Endothelial cell of umbilical vein (primary cell): ENCODE measurements around the gene SIGLEC10. TPM values are rescaled to one million over a fixed set of nuclear protein-coding genes. Genes with fewer than 3 reads are reported as not detected.

Source experiments
- BruUV-seq: library from RNA; stranded (reverse); fragments of 400-500 nt; replicated peaks from 2 replicates; lab custom pipeline; 2021; lab: Mats Ljungman, UMichigan
- CTCF ChIA-PET: fragments of 300-600, 350-600 bp; sonication (Branson Sonifier 250); formaldehyde crosslinking; loops from one replicate; lab custom pipeline; 2021; ENCODE audit warnings: antibody characterized with exemption, inconsistent platforms; lab: Charles Lee
- POLR2A ChIA-PET: fragments of 300-600, 350-600 bp; sonication (Branson Sonifier 250); formaldehyde crosslinking; loops from one replicate; lab custom pipeline; 2021; ENCODE audit warnings: antibody characterized with exemption, inconsistent platforms; lab: Charles Lee
- DNase-seq: peaks from one replicate; pipeline ENCODE4 v3.0.0-alpha.2; 2011; ENCODE audit warnings: low read depth, low spot score
- FAIRE-seq: peaks from 2 replicates; lab custom pipeline; 2011; peaks lifted over from hg19 to GRCh38; lab: Jason Lieb, UNC
- H2AFZ ChIP-seq: 2 replicates; pipeline ENCODE4 v1.6.0; 2012; ENCODE audit warnings: low read depth, low read length, control low read depth, inconsistent platforms
- H3K27ac ChIP-seq: 2 replicates; pipeline ENCODE4 v1.5.1; 2011; ENCODE audit warnings: low read depth, mild to moderate bottlenecking, control low read depth, low read length, moderate library complexity; ENCODE audit not compliant: insufficient read depth
- H3K27me3 ChIP-seq, 2 experiments: 2 replicates each; pipeline versions ENCODE4 v1.6.0 to v1.6.1; 2011; ENCODE audit warnings: low read length in 2 of 2, mixed read lengths in 1 of 2; ENCODE audit not compliant: control insufficient read depth in 2 of 2, insufficient read depth in 2 of 2
- H3K36me3 ChIP-seq, 2 experiments: 2 replicates in 1 of 2; 3 replicates in 1 of 2; pipeline ENCODE4 v1.5.1; 2011; ENCODE audit warnings: low read length in 2 of 2, mild to moderate bottlenecking in 1 of 2, moderate library complexity in 1 of 2; ENCODE audit not compliant: control insufficient read depth in 2 of 2, insufficient read depth in 2 of 2; ENCODE audit errors: extremely low read depth in 1 of 2
- H3K4me1 ChIP-seq: 3 replicates; pipeline ENCODE4 v1.5.1; 2011; ENCODE audit warnings: mild to moderate bottlenecking, low read length; ENCODE audit not compliant: control insufficient read depth, insufficient read depth; ENCODE audit errors: extremely low read depth
- H3K4me2 ChIP-seq: 2 replicates; pipeline ENCODE4 v1.6.1; 2011; ENCODE audit warnings: low read length, control low read depth, mixed read lengths; ENCODE audit not compliant: insufficient read depth
- H3K4me3 ChIP-seq, 3 experiments: fragments of 200-600 bp in 1 of 3; sonication (generic), shearing (Covaris generic) in 1 of 3; replicated peaks in 1 of 3; 2 replicates each; pipeline ENCODE4 v1.5.1; 2011 to 2016; ENCODE audit warnings: control low read depth in 3 of 3, low read length in 3 of 3, mild to moderate bottlenecking in 2 of 3, inconsistent platforms in 1 of 3, low read depth in 1 of 3, moderate library complexity in 1 of 3; ENCODE audit not compliant: insufficient read depth in 1 of 3
- H3K79me2 ChIP-seq: 2 replicates; pipeline ENCODE4 v1.6.0; 2012; ENCODE audit warnings: low read length, inconsistent platforms; ENCODE audit not compliant: control insufficient read depth, insufficient read depth
- H3K9ac ChIP-seq: replicated peaks from 2 replicates; pipeline ENCODE3; 2011; ENCODE audit warnings: low read length, control low read depth; ENCODE audit not compliant: insufficient read depth; ENCODE audit errors: extremely low read depth
- H3K9me1 ChIP-seq: replicated peaks from 3 replicates; pipeline ENCODE4 v1.6.0; 2011; ENCODE audit warnings: mild to moderate bottlenecking, low read length; ENCODE audit not compliant: control insufficient read depth, insufficient read depth; ENCODE audit errors: extremely low read depth
- H3K9me3 ChIP-seq: replicated peaks from 2 replicates; pipeline ENCODE4 v1.5.1; 2012; ENCODE audit warnings: low read length, inconsistent platforms; ENCODE audit not compliant: control insufficient read depth, insufficient read depth
- H4K20me1 ChIP-seq: replicated peaks from 2 replicates; pipeline ENCODE3; 2011; ENCODE audit warnings: mild to moderate bottlenecking, low read length; ENCODE audit not compliant: control insufficient read depth, insufficient read depth; ENCODE audit errors: extremely low read depth
- CTCF ChIP-seq, 2 donors: IDR thresholded peaks; 1 replicate in 1 of 2; 2 replicates in 1 of 2; pipeline ENCODE4 v1.5.1; 2011; ENCODE audit warnings: low read length in 2 of 2, mild to moderate bottlenecking in 2 of 2, moderate library complexity in 2 of 2, control low read depth in 1 of 2, inconsistent platforms in 1 of 2, low read depth in 1 of 2; ENCODE audit not compliant: insufficient read depth in 1 of 2; ENCODE audit errors: extremely low read depth in 1 of 2
- EZH2 ChIP-seq: IDR thresholded peaks from 2 replicates; pipeline ENCODE4 v1.6.1; 2012; ENCODE audit warnings: borderline replicate concordance, low read depth, mild to moderate bottlenecking, moderate library complexity, low read length, inconsistent platforms; ENCODE audit not compliant: severe bottlenecking
- FOS ChIP-seq: IDR thresholded peaks from 2 replicates; pipeline ENCODE4 v1.6.1; 2011; ENCODE audit warnings: mild to moderate bottlenecking, low read length, moderate library complexity, borderline replicate concordance; ENCODE audit not compliant: insufficient read depth
- GATA2 ChIP-seq: IDR thresholded peaks from 2 replicates; pipeline ENCODE4 v1.7.0; 2011; ENCODE audit warnings: low read depth, mild to moderate bottlenecking, moderate library complexity, mixed read lengths, low read length; ENCODE audit not compliant: insufficient read length, insufficient read depth
- JUN ChIP-seq: IDR thresholded peaks from 2 replicates; pipeline ENCODE4 v1.6.1; 2011; ENCODE audit warnings: borderline replicate concordance, low read depth; ENCODE audit not compliant: insufficient read length, insufficient read depth
- MAX ChIP-seq: IDR thresholded peaks from 2 replicates; pipeline ENCODE4 v1.6.1; 2011; ENCODE audit not compliant: insufficient read depth, insufficient read length
- MYC ChIP-seq: IDR thresholded peaks from one replicate; pipeline ENCODE4 v1.6.1; 2011; ENCODE audit warnings: mild to moderate bottlenecking, low read depth, low read length
- POLR2A ChIP-seq: IDR thresholded peaks from 2 replicates; pipeline ENCODE4 v1.6.1; 2012; ENCODE audit warnings: low read depth, mild to moderate bottlenecking, control low read depth, low read length
- POLR2AphosphoS5 ChIP-seq: IDR thresholded peaks from 2 replicates; pipeline ENCODE4 v1.6.1; 2012; ENCODE audit warnings: low read depth, mild to moderate bottlenecking, control low read depth, low read length, moderate library complexity; ENCODE audit not compliant: insufficient read depth
- dilution Hi-C: fragments of 300-500 bp; cut with MboI; formaldehyde crosslinking; loops from one replicate; pipeline ENCODE4 v1.15.0; 2019; ENCODE audit warnings: low sequenced_read_pairs; ENCODE audit not compliant: extremely low pct_ligation_motif_present
- intact Hi-C: fragments of 100-400 bp; cut with micrococcal nuclease; formaldehyde crosslinking; loops from one replicate; pipeline ENCODE4 v1.10.0; 2022
- polyA plus RNA-seq, 4 experiments: library from polyadenylated mRNA; depleted of rRNA in 3 of 4; stranded (reverse) in 3 of 4; unstranded in 1 of 4; fragments of >200 nt; gene quantifications; 2 replicates each; pipeline versions ENCODE4 v1.2.1 to v1.2.3, GENCODE V29; 2011 to 2012; ENCODE audit warnings: missing spikeins in 1 of 4
- total RNA-seq: library from RNA; stranded (reverse); gene quantifications from 2 replicates; pipeline ENCODE4 v1.2.3, GENCODE V29; 2021

The SIGLEC10 gene
- total and polyA plus RNA-seq, 2 donors (not counting 3 experiments of a cell fraction or from before 2014, with no cell fraction given), result not detected

GRCh38 chr19:51387924-51388389, 29.5 kb downstream of the SIGLEC10 start, which contains the start of gene LIM2:
LIM2 (minus strand) TSS chr19:51387974; CDS start chr19:51387443, 531 bp downstream.
- no peak for DNase-seq
- no peak within 1 kb of the TSS for H2AFZ ChIP-seq
- BruUV-seq, result no TSS peak
- H3K9ac ChIP-seq, result no peak within 1 kb of the TSS
- H3K4me1 ChIP-seq, result no peaks in the 10 kb centered on the region
- H4K20me1 ChIP-seq, result no peaks in the 10 kb centered on the region
- H3K9me3 ChIP-seq, result no peaks in the 10 kb centered on the region
- no peaks in the 10 kb centered on the region for H3K27me3 ChIP-seq
- no peak within 1 kb of the TSS for H3K27ac ChIP-seq
- H3K36me3 ChIP-seq, result no peaks in the 10 kb centered on the region
- no peak for FAIRE-seq
- no peak for TF ChIP-seq CTCF (IDR thresholded peaks at IDR 0.05; ENCODE audit: extremely low read depth in 1 of 2, insufficient read depth in 1 of 2, low read depth in 1 of 2, low read length in 2 of 2)
- no peak for TF ChIP-seq JUN
- TF ChIP-seq FOS, result no peak
- no peaks in the 10 kb centered on the region for H3K79me2 ChIP-seq
- H3K4me3 ChIP-seq, result no peak within 1 kb of the TSS
- no peaks in the 10 kb centered on the region for H3K9me1 ChIP-seq
- dilution Hi-C loops (no loop called here), intact Hi-C loops (no loop called here)
- CTCF ChIA-PET, result interaction anchor here (0.8 kb wide), 1 partner anchor 8 kb away, joined by 3 read pairs; no protein-coding TSS in a partner anchor
- no peak within 1 kb of the TSS for H3K4me2 ChIP-seq
- POLR2A ChIA-PET, result no interaction called here

GRCh38 chr19:51386882-51387520, 30.4 kb downstream of the SIGLEC10 start:
- Histone ChIP-seq H3K4me1 (no peaks in the 10 kb centered on the region), H2AFZ (no peak overlapping the region), H3K27me3 (no peaks in the 10 kb centered on the region), H3K79me2 (no peaks in the 10 kb centered on the region), H4K20me1 (no peaks in the 10 kb centered on the region), H3K4me2 (no peak overlapping the region), H3K27ac (no peak overlapping the region), H3K9me3 (no peaks in the 10 kb centered on the region), H3K4me3 (no peak overlapping the region), H3K9ac (no peak overlapping the region), H3K9me1 (no peaks in the 10 kb centered on the region), H3K36me3 (no peaks in the 10 kb centered on the region)
- FAIRE-seq (no peak), DNase-seq (no peak)
- ChIA-PET POLR2A (no interaction called here), CTCF (interaction anchor here (0.6 to 0.8 kb wide), 2 partner anchors 9 to 34 kb away, joined by 3 to 4 read pairs; no protein-coding TSS in a partner anchor)
- intact Hi-C loops (no loop called here), dilution Hi-C loops (no loop called here)
- TF ChIP-seq MYC (no peak), POLR2A (no peak), POLR2AphosphoS5 (no peak), EZH2 (no peak), JUN (no peak), MAX (no peak), GATA2 (no peak), FOS (no peak), CTCF (IDR thresholded peaks at IDR 0.05; ENCODE audit: extremely low read depth in 1 of 2, insufficient read depth in 1 of 2, low read depth in 1 of 2, low read length in 2 of 2) (no peak)
- no TSS peak for BruUV-seq
